Measurements from ENCODE around the gene MLH1.

MLH1 gene

GRCh38 chr3:37096288-37096687, 103.0 kb downstream of the MLH1 start:
- no peak for DNase-seq

GRCh38 chr3:37096975-37097374, 103.7 kb downstream of the MLH1 start:
- DNase-seq, result no peak

GRCh38 chr3:37097776-37098175, 104.5 kb downstream of the MLH1 start:
- DNase-seq, result no peak

GRCh38 chr3:37098884-37099283, 105.6 kb downstream of the MLH1 start:
- no peak for DNase-seq

GRCh38 chr3:37099469-37099868, 106.2 kb downstream of the MLH1 start:
- DNase-seq, result no peak

GRCh38 chr3:37100411-37100810, 107.1 kb downstream of the MLH1 start:
- DNase-seq, result no peak
